Stomach smooth muscle (tissue), 2 donors: Measurements from ENCODE around the gene CDH23.
A peak's percentile ranks its signal among the peaks of the same experiment; 100 is the strongest.
"Not testable (repeated sequence)": the region's sequence is repeated elsewhere in the genome, so short reads cannot be mapped to it uniquely, and the experiment has no call there.

Experiments
- H3K27ac ChIP-seq: one replicate; pipeline ENCODE4 v1.7.0; 2013; ENCODE audit warnings: mild to moderate bottlenecking, low read length, inconsistent platforms
- H3K27me3 ChIP-seq, 2 donors: one replicate each; pipeline ENCODE4 v1.7.0; 2013; ENCODE audit warnings: low read length in 2 of 2; ENCODE audit not compliant: insufficient read depth in 2 of 2, control insufficient read depth in 1 of 2
- H3K36me3 ChIP-seq, 2 donors: one replicate each; pipeline ENCODE4 v1.7.0; 2013; ENCODE audit warnings: low read length in 2 of 2; ENCODE audit not compliant: control insufficient read depth in 2 of 2, insufficient read depth in 2 of 2
- H3K4me1 ChIP-seq: one replicate; pipeline ENCODE4 v1.7.0; 2013; ENCODE audit warnings: low read length; ENCODE audit not compliant: control insufficient read depth, insufficient read depth
- H3K4me3 ChIP-seq, 2 donors: one replicate each; pipeline ENCODE4 v1.7.0; 2013; ENCODE audit warnings: low read length in 2 of 2
- H3K9ac ChIP-seq, 2 donors: one replicate each; pipeline ENCODE4 v1.7.0; 2013; ENCODE audit warnings: low read length in 2 of 2, mild to moderate bottlenecking in 1 of 2
- H3K9me3 ChIP-seq, 2 donors: one replicate each; pipeline ENCODE4 v1.7.0; 2013; ENCODE audit warnings: low read length in 2 of 2; ENCODE audit not compliant: control insufficient read depth in 2 of 2
- donor health status: healthy.
- donor health status: Pancreatic carcinoma.

Gene CDH23

GRCh38 chr10:71848325-71849275, 451.9 kb downstream of the CDH23 start:
- Histone ChIP-seq H3K36me3 (no peaks in the 10 kb centered on the region), H3K9ac (no peak overlapping the region), H3K4me1 (peaks cover 24% of the 10 kb centered on the region), H3K27ac (no peak overlapping the region), H3K27me3 (no peaks in the 10 kb centered on the region), H3K4me3 (peak overlapping the region; percentile 27 to 98), H3K9me3 (no peaks in the 10 kb centered on the region)

GRCh38 chr10:71849461-71849908, 452.8 kb downstream of the CDH23 start:
- no peaks in the 10 kb centered on the region for H3K27me3 ChIP-seq
- no peak overlapping the region for H3K9ac ChIP-seq
- peaks cover 24% of the 10 kb centered on the region for H3K4me1 ChIP-seq
- H3K27ac ChIP-seq: no peak overlapping the region
- no peaks in the 10 kb centered on the region for H3K36me3 ChIP-seq
- H3K9me3 ChIP-seq: no peaks in the 10 kb centered on the region
- H3K4me3 ChIP-seq: peak overlapping the region in 1 of 2 donors; percentile 98

- H3K27ac ChIP-seq: peak overlapping the region; percentile 93
- H3K9ac ChIP-seq: peak overlapping the region; percentile 93 to 95
- peak overlapping the region; percentile 98 to 99 for H3K4me3 ChIP-seq
- H3K27me3 ChIP-seq: no peaks in the 10 kb centered on the region
- no peaks in the 10 kb centered on the region for H3K36me3 ChIP-seq
- no peaks in the 10 kb centered on the region for H3K9me3 ChIP-seq
- peaks cover 24% of the 10 kb centered on the region for H3K4me1 ChIP-seq
These were observed 453.5 kb downstream of the CDH23 start for GRCh38 chr10:71850021-71850742.

GRCh38 chr10:71850743-71851464, 454.2 kb downstream of the CDH23 start, which contains the start of gene PSAP:
TSS of gene PSAP (minus strand) at chr10:71851251. CDS start at chr10:71851221, 30 bp downstream.
- Histone ChIP-seq H3K9me3 (no peaks in the 10 kb centered on the region), H3K9ac (peak within 1 kb of the TSS; percentile 93 to 95), H3K36me3 (no peaks in the 10 kb centered on the region), H3K27me3 (no peaks in the 10 kb centered on the region), H3K4me3 (peak within 1 kb of the TSS; percentile 98 to 99), H3K27ac (peak within 1 kb of the TSS; percentile 93), H3K4me1 (peaks cover 24% of the 10 kb centered on the region)

- H3K27me3 ChIP-seq, H3K9me3 ChIP-seq, H3K36me3 ChIP-seq: not testable (repeated sequence)
- Histone ChIP-seq H3K4me3 (peak overlapping the region; percentile 98 to 99), H3K27ac (peak overlapping the region; percentile 93), H3K4me1 (peaks cover 24% of the 10 kb centered on the region), H3K9ac (peak overlapping the region; percentile 60 to 95)
These were observed 454.9 kb downstream of the CDH23 start for GRCh38 chr10:71851465-71852095.

GRCh38 chr10:71852355-71852937, 455.7 kb downstream of the CDH23 start:
- Histone ChIP-seq H3K9me3 (no peaks in the 10 kb centered on the region), H3K27me3 (no peaks in the 10 kb centered on the region), H3K4me3 (no peak overlapping the region), H3K4me1 (peaks cover 24% of the 10 kb centered on the region), H3K27ac (no peak overlapping the region), H3K9ac (no peak overlapping the region), H3K36me3 (no peaks in the 10 kb centered on the region)

- H3K9me3 ChIP-seq: no peaks in the 10 kb centered on the region
- H3K27me3 ChIP-seq: no peaks in the 10 kb centered on the region
- no peak overlapping the region for H3K4me3 ChIP-seq
- H3K4me1 ChIP-seq: peaks cover 10% of the 10 kb centered on the region
- H3K27ac ChIP-seq: no peak overlapping the region
- H3K36me3 ChIP-seq: no peaks in the 10 kb centered on the region
- no peak overlapping the region for H3K9ac ChIP-seq
These were observed 457.3 kb downstream of the CDH23 start for GRCh38 chr10:71854031-71854430.

GRCh38 chr10:71856619-71857018, 459.9 kb downstream of the CDH23 start:
- no peak overlapping the region for H3K9ac ChIP-seq
- no peak overlapping the region for H3K4me3 ChIP-seq
- H3K9me3 ChIP-seq: no peaks in the 10 kb centered on the region
- H3K27me3 ChIP-seq: no peaks in the 10 kb centered on the region
- no peak overlapping the region for H3K27ac ChIP-seq
- H3K4me1 ChIP-seq: peaks cover 12% of the 10 kb centered on the region
- no peaks in the 10 kb centered on the region for H3K36me3 ChIP-seq

- Histone ChIP-seq H3K4me1 (peaks cover 14% of the 10 kb centered on the region), H3K27ac (no peak overlapping the region), H3K4me3 (no peak overlapping the region), H3K9me3 (no peaks in the 10 kb centered on the region), H3K36me3 (no peaks in the 10 kb centered on the region), H3K27me3 (no peaks in the 10 kb centered on the region), H3K9ac (no peak overlapping the region)
These were observed 461.5 kb downstream of the CDH23 start for GRCh38 chr10:71857934-71858890.
